Head of caudate nucleus (tissue), 42 donors: ENCODE measurements around the gene ITSN1.
"Not testable (repeated sequence)": the region's sequence is repeated elsewhere in the genome, so short reads cannot be mapped to it uniquely, and the experiment has no call there.

ENCODE experiments used
- DNase-seq, 42 donors: peaks; one replicate each; pipeline versions ENCODE4 v3.0.0 to v3.0.0-alpha.2; 2020 to 2021; ENCODE audit warnings: mixed read lengths in 7 of 42
- intact Hi-C: fragments of 100-400 bp; cut with DNase I; formaldehyde crosslinking; loops from one replicate; pipeline ENCODE4 v1.15.0; 2022

The ITSN1 gene

GRCh38 chr21:33924079-33924765 is 281.9 kb downstream of the ITSN1 start:
- DNase-seq: peak; percentile 88 to 98 (median 94)
- intact Hi-C loops: loop anchor here (5.0 kb wide), 1 partner anchor 423 kb away; no protein-coding TSS in a partner anchor

- peak in 4 of 42 donors; percentile 8 to 48 (median 30) for DNase-seq
- intact Hi-C loops: loop anchor here (5.0 kb wide), 1 partner anchor 423 kb away; no protein-coding TSS in a partner anchor
These were observed 282.4 kb downstream of the ITSN1 start for GRCh38 chr21:33924766-33925100.

- intact Hi-C loops, DNase-seq: not testable (repeated sequence)
These were observed 283.9 kb downstream of the ITSN1 start for GRCh38 chr21:33926248-33926647.

- DNase-seq, intact Hi-C loops: not testable (repeated sequence)
These were observed 288.9 kb downstream of the ITSN1 start for GRCh38 chr21:33931052-33931798.

- intact Hi-C loops: no loop called here
- peak in 2 of 42 donors; percentile 23 to 39 for DNase-seq
These were observed 289.6 kb downstream of the ITSN1 start for GRCh38 chr21:33931799-33932390.

- intact Hi-C loops: no loop called here
- DNase-seq: no peak
These were observed 290.4 kb downstream of the ITSN1 start for GRCh38 chr21:33932731-33933130.

GRCh38 chr21:33936301-33937038 is 294.2 kb downstream of the ITSN1 start:
- intact Hi-C loops: no loop called here

GRCh38 chr21:33937146-33937545 is 294.8 kb downstream of the ITSN1 start:
- intact Hi-C loops: no loop called here
- no peak for DNase-seq

More at GRCh38 chr21:33936301-33937038, 294.2 kb downstream of the ITSN1 start:
- DNase-seq: no peak

- no peak for DNase-seq
- intact Hi-C loops: no loop called here
These were observed 295.6 kb downstream of the ITSN1 start for GRCh38 chr21:33937931-33938339.

GRCh38 chr21:33938381-33938780 is 296.1 kb downstream of the ITSN1 start:
- DNase-seq: no peak
- intact Hi-C loops: no loop called here

- intact Hi-C loops: no loop called here
These were observed 296.9 kb downstream of the ITSN1 start for GRCh38 chr21:33939226-33939625.

GRCh38 chr21:33940164-33940880 is 298.0 kb downstream of the ITSN1 start:
- intact Hi-C loops: loop anchor here (10.0 kb wide), 2 partner anchors 134 to 264 kb away; partner anchors contain the start of genes MRPS6 and SLC5A3
- peak in 1 of 42 donors; percentile 25 for DNase-seq

More at GRCh38 chr21:33939226-33939625, 296.9 kb downstream of the ITSN1 start:
- no peak for DNase-seq

GRCh38 chr21:33940881-33941245 is 298.6 kb downstream of the ITSN1 start:
- intact Hi-C loops: loop anchor here (10.0 kb wide), 2 partner anchors 134 to 264 kb away; partner anchors contain the start of genes MRPS6 and SLC5A3
- no peak for DNase-seq

GRCh38 chr21:33942426-33942825 is 300.1 kb downstream of the ITSN1 start:
- no peak for DNase-seq
- intact Hi-C loops: loop anchor here (10.0 kb wide), 2 partner anchors 132 to 262 kb away; partner anchors contain the start of genes MRPS6 and SLC5A3

GRCh38 chr21:33943293-33943692 is 301.0 kb downstream of the ITSN1 start:
- intact Hi-C loops: loop anchor here (10.0 kb wide), 2 partner anchors 132 to 262 kb away; partner anchors contain the start of genes MRPS6 and SLC5A3
- no peak for DNase-seq

- no peak for DNase-seq
- intact Hi-C loops: loop anchor here (10.0 kb wide), 2 partner anchors 131 to 261 kb away; partner anchors contain the start of genes MRPS6 and SLC5A3
These were observed 302.0 kb downstream of the ITSN1 start for GRCh38 chr21:33944185-33944763.

GRCh38 chr21:33945652-33946270 is 303.5 kb downstream of the ITSN1 start:
- intact Hi-C loops: loop anchor here (10.0 kb wide), 2 partner anchors 129 to 259 kb away; partner anchors contain the start of genes MRPS6 and SLC5A3
- DNase-seq: no peak
